GM19099 (cell line): ENCODE measurements around the gene EFCAB6.

ENCODE experiments used
- POLR2A ChIP-seq: IDR thresholded peaks from 3 replicates; pipeline ENCODE4 v1.6.1; 2011; ENCODE audit warnings: low read depth; ENCODE audit not compliant: insufficient read length; ENCODE audit errors: extremely low read depth

EFCAB6 gene

GRCh38 chr22:43777286-43777685, 34.8 kb downstream of the EFCAB6 start:
- no peak for TF ChIP-seq POLR2A

- TF ChIP-seq POLR2A = no peak
Measured at GRCh38 chr22:43776081-43776670, 35.9 kb downstream of the EFCAB6 start.

GRCh38 chr22:43774318-43774915, 37.7 kb downstream of the EFCAB6 start:
- no peak for TF ChIP-seq POLR2A

GRCh38 chr22:43772831-43773230, 39.3 kb downstream of the EFCAB6 start:
- TF ChIP-seq POLR2A = no peak

- TF ChIP-seq POLR2A = no peak
Measured at GRCh38 chr22:43755452-43755851, 56.7 kb downstream of the EFCAB6 start.

GRCh38 chr22:43755011-43755410, 57.1 kb downstream of the EFCAB6 start:
- no peak for TF ChIP-seq POLR2A

- TF ChIP-seq POLR2A = no peak
Measured at GRCh38 chr22:43754176-43754575, 57.9 kb downstream of the EFCAB6 start.

GRCh38 chr22:43753688-43754087, 58.4 kb downstream of the EFCAB6 start:
- no peak for TF ChIP-seq POLR2A

- no peak for TF ChIP-seq POLR2A
Measured at GRCh38 chr22:43750751-43751150, 61.4 kb downstream of the EFCAB6 start.

GRCh38 chr22:43749473-43749872, 62.6 kb downstream of the EFCAB6 start:
- TF ChIP-seq POLR2A = no peak

- no peak for TF ChIP-seq POLR2A
Measured at GRCh38 chr22:43747877-43748276, 64.2 kb downstream of the EFCAB6 start.

GRCh38 chr22:43747058-43747457, 65.0 kb downstream of the EFCAB6 start:
- TF ChIP-seq POLR2A = no peak

GRCh38 chr22:43745783-43746356, 66.2 kb downstream of the EFCAB6 start:
- TF ChIP-seq POLR2A = no peak

- no peak for TF ChIP-seq POLR2A
Measured at GRCh38 chr22:43745411-43745770, 66.7 kb downstream of the EFCAB6 start.

GRCh38 chr22:43744700-43745410, 67.2 kb downstream of the EFCAB6 start:
- TF ChIP-seq POLR2A = no peak

- no peak for TF ChIP-seq POLR2A
Measured at GRCh38 chr22:43743929-43744643, 68.0 kb downstream of the EFCAB6 start.

- TF ChIP-seq POLR2A = no peak
Measured at GRCh38 chr22:43743131-43743530, 69.0 kb downstream of the EFCAB6 start.
